ENCODE results near the gene TAS2R7.

GRCh38 chr12:10842862-10843261 lies 40.4 kb upstream of the TAS2R7 start:
- TF ChIP-seq EZH2 (optimal IDR thresholded peaks at IDR 0.05; ENCODE audit: low read depth, low read length) = no peak
- no peak for TF ChIP-seq CTCF (IDR thresholded peaks at IDR 0.05; ENCODE audit: low read length)

Measured in MM.1S (cell line).